NT2/D1 (cell line): Measurements from ENCODE around the gene SDC1.

ENCODE experiments used
- YY1 ChIP-seq: IDR thresholded peaks from 2 replicates; pipeline ENCODE4 v1.6.1; 2011; ENCODE audit not compliant: insufficient read length, insufficient read depth
- ZNF274 ChIP-seq: IDR thresholded peaks from 2 replicates; pipeline ENCODE4 v1.6.1; 2011; ENCODE audit warnings: mild to moderate bottlenecking, low read depth, low read length

DNA sequence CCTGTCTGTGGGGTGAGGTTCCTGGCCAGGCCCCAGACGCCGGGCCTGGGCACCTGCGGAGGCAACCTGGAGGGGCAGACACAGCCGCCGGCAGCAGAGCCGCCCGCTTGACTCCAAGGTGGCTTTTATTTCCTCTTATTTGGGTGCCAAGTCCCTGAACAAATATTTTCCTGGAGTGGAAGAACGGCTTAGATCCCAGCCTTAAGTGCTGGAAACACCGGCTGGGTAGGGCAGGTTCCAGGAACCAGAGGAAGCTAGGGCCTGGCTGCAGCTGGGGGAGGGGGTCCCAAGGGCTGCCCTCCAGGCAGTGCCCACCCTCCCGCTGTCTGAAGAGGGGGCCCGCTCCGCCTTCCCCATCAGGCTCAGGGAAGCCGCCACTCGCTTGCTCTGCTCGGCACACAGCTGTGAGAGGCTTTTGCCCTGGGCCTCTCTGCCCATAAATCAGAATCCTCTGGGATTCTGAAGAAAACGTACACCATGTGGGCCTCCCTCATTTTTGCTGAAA, 28.2 kb downstream of the SDC1 start:
- TF ChIP-seq YY1, result no peak
- TF ChIP-seq ZNF274, result no peak
